HEK293T (cell line): ENCODE measurements around the gene ZNF512.
"Not testable (repeated sequence)": the region's sequence is repeated elsewhere in the genome, so short reads cannot be mapped to it uniquely, and the experiment has no call there.

Experiments used
- CTCF ChIA-PET: fragments of 350-600 bp; formaldehyde crosslinking; extraction: SDS; loops from one replicate; lab custom pipeline; 2021; ENCODE audit warnings: antibody characterized with exemption, inconsistent platforms; lab: Yijun Ruan, JAX
- POLR2A ChIA-PET: fragments of 350-600 bp; formaldehyde crosslinking; extraction: SDS; loops from one replicate; lab custom pipeline; 2020; ENCODE audit warnings: antibody characterized with exemption, inconsistent platforms; lab: Yijun Ruan, JAX
- DNase-seq: peaks from one replicate; pipeline ENCODE4 v3.0.0; 2012; ENCODE audit warnings: mixed read lengths; ENCODE audit errors: extremely low spot score
- ARNT ChIP-seq: fragments of 450-650 bp; IDR thresholded peaks from 2 replicates; pipeline ENCODE4 v1.6.1; 2017; ENCODE audit warnings: mild to moderate bottlenecking
- BHLHE40 ChIP-seq: fragments of 450-650 bp; IDR thresholded peaks from 2 replicates; pipeline ENCODE4 v1.6.1; 2016; ENCODE audit warnings: mild to moderate bottlenecking, moderate library complexity, borderline replicate concordance
- CTBP1 ChIP-seq: fragments of 450-650 bp; IDR thresholded peaks from 2 replicates; pipeline ENCODE4 v1.6.1; 2016; ENCODE audit warnings: borderline replicate concordance
- ELF4 ChIP-seq: fragments of 450-650 bp; IDR thresholded peaks from 2 replicates; pipeline ENCODE4 v1.6.1; 2017; ENCODE audit warnings: antibody characterized with exemption
- FOXA1 ChIP-seq: fragments of 450-650 bp; IDR thresholded peaks from 2 replicates; pipeline ENCODE4 v1.6.1; 2016; ENCODE audit warnings: mild to moderate bottlenecking
- FOXK2 ChIP-seq: fragments of 450-650 bp; IDR thresholded peaks from 2 replicates; pipeline ENCODE4 v1.6.1; 2016; ENCODE audit warnings: mild to moderate bottlenecking
- FOXM1 ChIP-seq: fragments of 450-650 bp; IDR thresholded peaks from 2 replicates; pipeline ENCODE4 v1.6.1; 2017; ENCODE audit warnings: mild to moderate bottlenecking, borderline replicate concordance
- HDGF ChIP-seq: fragments of 450-650 bp; IDR thresholded peaks from 2 replicates; pipeline ENCODE4 v1.6.1; 2017; ENCODE audit warnings: antibody characterized with exemption, borderline replicate concordance
- L3MBTL2 ChIP-seq: fragments of 450-650 bp; conservative IDR thresholded peaks from 2 replicates; pipeline ENCODE4 v1.6.1; 2016; ENCODE audit warnings: mild to moderate bottlenecking
- LEF1 ChIP-seq: fragments of 450-650 bp; IDR thresholded peaks from 2 replicates; pipeline ENCODE4 v1.6.1; 2017; ENCODE audit warnings: mild to moderate bottlenecking, borderline replicate concordance
- NFRKB ChIP-seq: fragments of 450-650 bp; IDR thresholded peaks from 2 replicates; pipeline ENCODE4 v1.6.1; 2016; ENCODE audit warnings: mild to moderate bottlenecking, moderate library complexity
- PKNOX1 ChIP-seq: fragments of 450-650 bp; IDR thresholded peaks from 2 replicates; pipeline ENCODE4 v1.6.1; 2016
- SP1 ChIP-seq: fragments of 450-650 bp; IDR thresholded peaks from 2 replicates; pipeline ENCODE4 v1.6.1; 2017
- SUZ12 ChIP-seq: fragments of 450-650 bp; IDR thresholded peaks from 2 replicates; pipeline ENCODE4 v1.6.1; 2016; ENCODE audit warnings: mild to moderate bottlenecking
- TARDBP ChIP-seq: fragments of 450-650 bp; IDR thresholded peaks from 2 replicates; pipeline ENCODE4 v1.6.1; 2016
- ZNF384 ChIP-seq: fragments of 450-650 bp; IDR thresholded peaks from 2 replicates; pipeline ENCODE4 v1.6.1; 2016

Gene ZNF512

GRCh38 chr2:27621524-27621923 lies 38.7 kb downstream of the ZNF512 start:
- no peak for DNase-seq
- CTCF ChIA-PET: no interaction called here
- POLR2A ChIA-PET: no interaction called here
- no peak for TF ChIP-seq BHLHE40
- TF ChIP-seq FOXK2: no peak
- TF ChIP-seq ARNT: no peak
- no peak for TF ChIP-seq ELF4
- no peak for TF ChIP-seq PKNOX1
- no peak for TF ChIP-seq LEF1
- TF ChIP-seq HDGF: no peak
- no peak for TF ChIP-seq FOXM1
- TF ChIP-seq L3MBTL2: no peak
- no peak for TF ChIP-seq NFRKB
- TF ChIP-seq SP1: no peak
- TF ChIP-seq TARDBP: no peak
- TF ChIP-seq CTBP1: no peak

DNA sequence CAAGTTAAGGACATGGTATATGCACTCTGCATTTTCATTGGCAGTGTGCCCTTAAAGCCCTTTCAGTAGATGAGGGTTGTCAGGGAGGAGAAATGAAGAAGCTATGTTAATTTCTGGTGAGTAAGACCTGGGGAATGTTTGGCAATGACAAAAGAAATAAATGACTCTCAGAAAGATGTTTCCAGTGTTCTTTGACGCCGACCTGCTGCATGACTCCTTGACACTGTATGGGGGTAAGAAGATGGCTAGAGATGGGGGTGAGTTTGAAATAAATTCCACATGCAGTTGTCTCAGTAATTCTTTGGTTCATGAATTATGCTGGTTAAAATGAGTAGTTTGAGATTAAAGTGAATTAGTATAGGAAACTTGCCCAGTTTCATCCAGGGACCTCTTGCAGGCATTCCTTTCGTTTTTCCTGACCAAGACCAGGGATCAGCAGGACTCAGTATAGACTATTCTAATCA lies 40.1 kb downstream of the ZNF512 start:
- no peak for TF ChIP-seq ZNF384
- no peak for TF ChIP-seq FOXA1
- no peak for TF ChIP-seq SP1
- no peak for TF ChIP-seq ELF4
- TF ChIP-seq PKNOX1: no peak
- TF ChIP-seq NFRKB: no peak
- TF ChIP-seq ARNT: no peak
- TF ChIP-seq CTBP1: no peak
- TF ChIP-seq TARDBP: no peak
- TF ChIP-seq SUZ12: no peak
- no peak for TF ChIP-seq LEF1
- TF ChIP-seq HDGF: no peak
- TF ChIP-seq BHLHE40: no peak
- TF ChIP-seq FOXM1: no peak
- no peak for TF ChIP-seq L3MBTL2
- TF ChIP-seq FOXK2: no peak
- ChIA-PET POLR2A (no interaction called here), CTCF (no interaction called here)
- no peak for DNase-seq

DNA sequence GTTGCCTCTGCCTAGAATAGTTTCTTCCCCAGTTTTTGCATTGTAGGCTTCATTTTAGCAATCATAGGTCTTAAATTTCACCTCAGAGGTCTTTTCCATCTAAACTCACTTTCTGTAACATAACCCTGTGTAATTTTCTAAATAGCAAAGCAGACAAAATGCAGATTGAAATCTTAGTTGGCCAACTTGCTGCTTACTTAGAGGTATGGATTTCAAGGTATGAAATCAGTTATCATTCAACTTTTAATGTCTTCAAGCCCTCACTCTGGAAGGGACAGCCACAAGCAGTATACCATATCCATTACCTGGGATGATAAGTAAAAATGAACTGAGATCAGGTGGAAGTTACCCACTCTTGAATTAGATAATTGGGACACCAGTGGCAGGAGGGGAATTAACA lies 42.1 kb downstream of the ZNF512 start:
- ChIA-PET CTCF (no interaction called here), POLR2A (no interaction called here)

DNA sequence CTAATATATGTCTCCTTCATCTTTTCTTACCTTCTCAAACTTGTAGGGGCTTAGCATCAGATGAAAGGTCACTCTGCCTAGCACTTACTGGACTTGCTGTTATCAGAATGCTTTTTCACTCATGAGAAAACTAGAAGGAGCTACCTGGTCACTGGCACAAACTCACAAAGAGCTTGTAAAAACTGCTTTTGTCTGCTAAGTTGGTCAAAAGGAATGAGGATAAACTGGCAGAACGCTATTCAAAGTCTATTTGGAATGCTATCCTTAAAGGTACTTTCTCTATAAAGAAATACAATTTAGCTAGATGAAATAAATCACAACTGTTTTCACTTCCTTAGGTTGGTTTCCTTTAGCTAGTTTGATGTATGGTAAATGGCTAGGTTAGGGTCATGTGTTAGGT lies 43.5 kb downstream of the ZNF512 start:
- POLR2A ChIA-PET, DNase-seq, CTCF ChIA-PET: not testable (repeated sequence)

More for the DNA sequence above, 42.1 kb downstream of the ZNF512 start:
- TF ChIP-seq NFRKB (no peak), ARNT (no peak), CTBP1 (no peak), ZNF384 (no peak), BHLHE40 (no peak), FOXA1 (no peak), FOXM1 (no peak), TARDBP (no peak), ELF4 (no peak), SP1 (no peak)
- no peak for DNase-seq

DNA sequence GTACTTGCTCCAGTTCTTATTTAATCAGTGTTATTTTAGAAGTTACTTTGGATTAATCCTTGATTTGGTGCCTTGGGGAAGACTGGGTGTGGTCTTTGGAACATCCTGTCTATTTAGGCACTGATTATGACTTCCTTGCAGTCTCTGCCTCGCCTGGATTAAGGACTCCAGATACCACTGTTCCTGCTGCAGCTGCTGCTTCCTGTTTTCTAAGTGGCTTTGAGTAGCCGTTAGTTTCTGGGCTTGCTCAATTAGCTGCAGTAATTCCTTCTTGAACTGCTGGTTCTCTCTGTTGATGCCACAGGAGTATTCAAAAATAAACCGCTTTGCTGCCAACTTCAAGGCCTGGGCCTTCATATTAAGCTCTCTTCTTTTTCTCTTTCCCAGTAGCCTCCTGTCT lies 44.1 kb downstream of the ZNF512 start:
- CTCF ChIA-PET, DNase-seq, POLR2A ChIA-PET: not testable (repeated sequence)

DNA sequence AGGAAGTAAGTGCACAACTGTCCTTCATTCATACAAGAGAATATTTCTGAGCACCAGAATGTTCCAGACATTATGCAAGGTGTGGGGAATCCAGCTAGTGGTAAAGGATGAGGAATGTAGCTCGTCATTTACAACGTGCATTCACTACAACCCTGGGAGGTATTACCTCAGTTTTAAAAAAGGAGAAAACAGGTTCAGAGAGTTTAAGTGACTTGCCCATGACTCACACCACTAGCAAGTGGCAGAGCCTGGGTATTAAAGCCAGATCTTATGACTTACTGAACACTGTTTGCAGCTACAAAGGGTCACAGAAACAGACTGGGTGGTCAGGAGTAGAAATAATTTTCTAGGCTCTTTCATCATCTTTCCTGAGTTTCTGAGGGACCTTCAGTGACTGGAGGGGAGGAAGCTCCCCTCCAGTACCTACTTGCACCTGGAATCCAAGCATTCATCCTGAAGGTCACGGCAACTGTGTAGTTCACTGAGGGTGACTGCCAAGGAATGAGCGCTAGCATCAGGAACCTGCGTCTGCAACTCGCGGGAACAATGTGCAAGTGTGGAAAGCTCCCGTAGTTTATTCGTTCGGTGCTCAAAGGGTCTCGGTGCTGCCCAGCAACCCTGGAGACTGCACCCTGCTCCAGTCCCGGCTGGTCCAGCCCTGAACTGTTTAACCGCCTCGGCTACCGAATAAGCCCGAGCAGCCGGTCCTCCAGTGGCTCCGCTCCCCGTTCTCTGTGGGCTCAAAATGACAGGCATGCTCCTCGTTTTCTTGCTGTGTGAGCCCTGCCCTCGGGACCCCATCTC lies 45.3 kb downstream of the ZNF512 start:
- peak; percentile 10 for DNase-seq
- no peak for TF ChIP-seq HDGF
- TF ChIP-seq CTBP1: no peak
- TF ChIP-seq TARDBP: no peak
- TF ChIP-seq FOXA1: no peak
- POLR2A ChIA-PET: interaction anchor here (0.7 to 1.9 kb wide), 11 partner anchors 12 to 219 kb away, joined by 3 to 7 read pairs (median 5); partner anchors contain the start of genes PPM1G, SLC4A1AP, SUPT7L and ZNF512
- CTCF ChIA-PET: interaction anchor here (0.9 kb wide), 1 partner anchor 55 kb away, joined by 3 read pairs; no protein-coding TSS in a partner anchor
